ENCODE data around the gene TFF3. TPM values are rescaled to one million over a fixed set of nuclear protein-coding genes. Genes with fewer than 3 reads are reported as not detected.
A peak's percentile ranks its signal among the peaks of the same experiment; 100 is the strongest.

Gene TFF3
- total RNA-seq, 2 experiments from 2014 or later: not detected

- ATAC-seq (ENCODE audit: poor library complexity): no peak
- H3K27ac Mint-ChIP-seq: no peak overlapping the region
- no peak for DNase-seq
- no peak overlapping the region for H3K27ac ChIP-seq (ENCODE audit: low read depth in 1 of 2, low read length in 2 of 2)
- peaks cover 58% of the 10 kb centered on the region for H3K36me3 ChIP-seq (ENCODE audit: insufficient read depth, low read length)
- H3K27me3 Mint-ChIP-seq: no peaks in the 10 kb centered on the region
- no peaks in the 10 kb centered on the region for H3K9me3 ChIP-seq (ENCODE audit: control insufficient read depth in 1 of 2, insufficient read depth in 1 of 2, low read length in 2 of 2)
- ChIA-PET POLR2A (no interaction called here), CTCF (no interaction called here)
- peaks cover 82% of the 10 kb centered on the region for H3K36me3 Mint-ChIP-seq (ENCODE audit: low read depth)
- no peak overlapping the region for H3K4me3 Mint-ChIP-seq
- H3K9me3 Mint-ChIP-seq: no peaks in the 10 kb centered on the region
- intact Hi-C loops (cut with DNase I, micrococcal nuclease): no loop called here
- no peaks in the 10 kb centered on the region for H3K4me1 Mint-ChIP-seq (ENCODE audit: low read depth)
- no peaks in the 10 kb centered on the region for H3K4me1 ChIP-seq (ENCODE audit: insufficient read depth, low read length)
- no peak overlapping the region for H3K4me3 ChIP-seq (ENCODE audit: low read length)
- H3K27me3 ChIP-seq (ENCODE audit: control insufficient read depth in 1 of 2, insufficient read depth in 2 of 2, low read length in 2 of 2): no peaks in the 10 kb centered on the region
- no peak for TF ChIP-seq CTCF (IDR thresholded peaks at IDR 0.05)
Measured at GRCh38 chr21:42279888-42280287, 35.3 kb downstream of the TFF3 start.

GRCh38 chr21:42279341-42279871 is 35.8 kb downstream of the TFF3 start:
- H3K27ac Mint-ChIP-seq: peak overlapping the region; percentile 58
- H3K4me3 Mint-ChIP-seq: no peak overlapping the region
- ChIA-PET POLR2A (no interaction called here), CTCF (no interaction called here)
- TF ChIP-seq CTCF (IDR thresholded peaks at IDR 0.05): no peak
- Histone ChIP-seq H3K27me3 (ENCODE audit: control insufficient read depth in 1 of 2, insufficient read depth in 2 of 2, low read length in 2 of 2) (no peaks in the 10 kb centered on the region), H3K9me3 (ENCODE audit: control insufficient read depth in 1 of 2, insufficient read depth in 1 of 2, low read length in 2 of 2) (no peaks in the 10 kb centered on the region), H3K4me3 (ENCODE audit: low read length) (no peak overlapping the region), H3K27ac (ENCODE audit: low read depth in 1 of 2, low read length in 2 of 2) (no peak overlapping the region), H3K36me3 (ENCODE audit: insufficient read depth, low read length) (peaks cover 55% of the 10 kb centered on the region), H3K4me1 (ENCODE audit: insufficient read depth, low read length) (no peaks in the 10 kb centered on the region)
- ATAC-seq (ENCODE audit: poor library complexity) (peak; percentile 6), DNase-seq (no peak)
- no peaks in the 10 kb centered on the region for H3K27me3 Mint-ChIP-seq
- intact Hi-C loops (cut with DNase I, micrococcal nuclease): no loop called here
- H3K4me1 Mint-ChIP-seq (ENCODE audit: low read depth): no peaks in the 10 kb centered on the region
- peaks cover 82% of the 10 kb centered on the region for H3K36me3 Mint-ChIP-seq (ENCODE audit: low read depth)
- no peaks in the 10 kb centered on the region for H3K9me3 Mint-ChIP-seq

DNA sequence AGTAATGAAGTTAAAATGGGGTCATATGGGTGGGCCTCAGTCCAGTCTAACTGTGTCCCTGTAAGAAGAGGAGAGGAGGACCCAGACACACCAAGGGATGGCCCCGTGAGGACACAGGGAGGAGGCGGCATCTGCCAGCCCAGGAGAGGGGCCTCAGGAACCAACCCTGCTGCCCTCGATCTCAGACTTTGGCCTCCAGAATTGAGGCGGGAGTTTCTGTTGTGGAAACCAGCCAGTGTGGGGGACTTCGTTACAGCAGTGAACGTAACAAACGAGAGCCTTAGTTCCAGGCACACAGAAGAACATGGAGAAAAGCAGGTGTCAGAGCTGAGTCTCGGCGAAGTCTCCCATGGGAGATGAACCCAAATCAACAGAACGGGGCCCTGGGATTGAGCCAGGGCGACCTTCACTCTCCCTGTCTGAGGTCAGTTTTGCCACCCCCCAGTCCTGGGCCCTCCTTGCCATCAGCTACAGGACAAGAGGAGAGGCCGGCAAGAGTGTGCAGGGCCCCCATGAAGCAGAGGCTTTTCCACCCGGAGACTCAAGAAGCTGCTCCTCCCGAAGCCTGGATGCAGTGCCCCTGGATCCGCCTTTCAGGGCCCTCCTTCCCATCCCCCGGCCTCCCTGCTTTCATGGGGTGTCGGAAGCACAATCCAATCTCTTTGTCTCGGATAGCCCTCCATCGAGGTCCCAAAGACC is 36.6 kb downstream of the TFF3 start:
- Histone ChIP-seq H3K27me3 (ENCODE audit: control insufficient read depth in 1 of 2, insufficient read depth in 2 of 2, low read length in 2 of 2) (no peaks in the 10 kb centered on the region), H3K27ac (ENCODE audit: low read depth in 1 of 2, low read length in 2 of 2) (no peak overlapping the region), H3K4me1 (ENCODE audit: insufficient read depth, low read length) (no peaks in the 10 kb centered on the region), H3K4me3 (ENCODE audit: low read length) (no peak overlapping the region), H3K9me3 (ENCODE audit: control insufficient read depth in 1 of 2, insufficient read depth in 1 of 2, low read length in 2 of 2) (no peaks in the 10 kb centered on the region), H3K36me3 (ENCODE audit: insufficient read depth, low read length) (peaks cover 59% of the 10 kb centered on the region)
- Mint-ChIP-seq H3K9me3 (no peaks in the 10 kb centered on the region), H3K27me3 (no peaks in the 10 kb centered on the region), H3K4me3 (no peak overlapping the region), H3K4me1 (ENCODE audit: low read depth) (no peaks in the 10 kb centered on the region), H3K27ac (peak overlapping the region; percentile 58), H3K36me3 (ENCODE audit: low read depth) (peaks cover 85% of the 10 kb centered on the region)
- intact Hi-C loops (cut with DNase I, micrococcal nuclease): no loop called here
- ATAC-seq (ENCODE audit: poor library complexity) (no peak), DNase-seq (no peak)
- POLR2A ChIA-PET: no interaction called here
- no peak for TF ChIP-seq CTCF (IDR thresholded peaks at IDR 0.05)
- CTCF ChIA-PET: no interaction called here
